ENCODE results near the gene LIPT2.

LIPT2 gene

GRCh38 chr11:74493791-74494630, 487 bp upstream of the LIPT2 start:
- no peak for DNase-seq (ENCODE audit: extremely low read depth, low read depth)

GRCh38 chr11:74492084-74492483, 1.4 kb downstream of the LIPT2 start:
- TF ChIP-seq CTCF (IDR thresholded peaks at IDR 0.05; ENCODE audit: low read depth, low read length): no peak
- no peak for DNase-seq (ENCODE audit: extremely low read depth, low read depth)

More at GRCh38 chr11:74493791-74494630, 487 bp upstream of the LIPT2 start:
- no peak for TF ChIP-seq CTCF (IDR thresholded peaks at IDR 0.05; ENCODE audit: low read depth, low read length)

GRCh38 chr11:74490941-74491340, 2.6 kb downstream of the LIPT2 start:
- no peak for DNase-seq (ENCODE audit: extremely low read depth, low read depth)
- no peak for TF ChIP-seq CTCF (IDR thresholded peaks at IDR 0.05; ENCODE audit: low read depth, low read length)

GRCh38 chr11:74487875-74488274, 5.6 kb downstream of the LIPT2 start:
- DNase-seq (ENCODE audit: extremely low read depth, low read depth): no peak
- no peak; the same call in 1 of the 2 replicates for TF ChIP-seq CTCF (IDR thresholded peaks at IDR 0.05; ENCODE audit: low read depth, low read length)

- DNase-seq (ENCODE audit: extremely low read depth, low read depth): no peak
- TF ChIP-seq CTCF (IDR thresholded peaks at IDR 0.05; ENCODE audit: low read depth, low read length): no peak
These were observed 7.7 kb downstream of the LIPT2 start for GRCh38 chr11:74485868-74486267.

- no peak for TF ChIP-seq CTCF (IDR thresholded peaks at IDR 0.05; ENCODE audit: low read depth, low read length)
- DNase-seq (ENCODE audit: extremely low read depth, low read depth): no peak
These were observed 12.7 kb downstream of the LIPT2 start for GRCh38 chr11:74480688-74481417.

GRCh38 chr11:74479732-74480123, 13.8 kb downstream of the LIPT2 start:
- DNase-seq (ENCODE audit: extremely low read depth, low read depth): no peak
- TF ChIP-seq CTCF (IDR thresholded peaks at IDR 0.05; ENCODE audit: low read depth, low read length): no peak

Data from AG09319 (cell line).